Measurements from ENCODE around the gene ITM2B. TPM values are rescaled to one million over a fixed set of nuclear protein-coding genes. Genes with fewer than 3 reads are reported as not detected.

The ITM2B gene
- total and polyA plus RNA-seq, 12 donors = 229 to 1,235 (median 697) TPM

GRCh38 chr13:48281556-48281955 lies 48.5 kb downstream of the ITM2B start:
- no peak overlapping the region for H3K4me3 ChIP-seq
- no peaks in the 10 kb centered on the region for H3K27me3 ChIP-seq
- no peaks in the 10 kb centered on the region for H3K4me1 ChIP-seq (replicated peaks in 1 of 2)
- intact Hi-C loops (cut with DNase I) = no loop called here
- H3K36me3 ChIP-seq (replicated peaks in 1 of 2) = no peaks in the 10 kb centered on the region
- no peak overlapping the region for H3K27ac ChIP-seq
- DNase-seq = no peak
- 64 to 75% (median 69%) methylated on average over 1 of the region's 1 CpG for WGBS, 4 donors
- no peaks in the 10 kb centered on the region for H3K9me3 ChIP-seq (replicated peaks in 1 of 3)
- TF ChIP-seq CTCF (IDR thresholded peaks at IDR 0.05) (no peak), POLR2A (IDR thresholded peaks at IDR 0.05) (no peak)

- Histone ChIP-seq H3K9me3 (replicated peaks in 1 of 3) (no peaks in the 10 kb centered on the region), H3K4me3 (no peak overlapping the region), H3K27ac (no peak overlapping the region), H3K4me1 (replicated peaks in 1 of 2) (no peaks in the 10 kb centered on the region), H3K36me3 (replicated peaks in 1 of 2) (no peaks in the 10 kb centered on the region), H3K27me3 (no peaks in the 10 kb centered on the region)
- intact Hi-C loops (cut with DNase I) = loop anchor here in 1 of 2 donors (10.0 kb wide), 1 partner anchor 47 kb away; no protein-coding TSS in a partner anchor
- 46 to 62% (median 52%) methylated on average over 2 of the region's 2 CpGs for WGBS, 4 donors
- peak in 2 of 7 donors; percentile 26 to 58 for DNase-seq
- no peak for TF ChIP-seq POLR2A (IDR thresholded peaks at IDR 0.05)
- no peak for TF ChIP-seq CTCF (IDR thresholded peaks at IDR 0.05)
Measured at GRCh38 chr13:48291730-48292129, 58.7 kb downstream of the ITM2B start.

- TF ChIP-seq POLR2A (IDR thresholded peaks at IDR 0.05) = no peak
- TF ChIP-seq CTCF (IDR thresholded peaks at IDR 0.05) = no peak
- Histone ChIP-seq H3K9me3 (replicated peaks in 1 of 3) (no peaks in the 10 kb centered on the region), H3K36me3 (replicated peaks in 1 of 2) (no peaks in the 10 kb centered on the region), H3K4me1 (replicated peaks in 1 of 2) (no peaks in the 10 kb centered on the region), H3K27me3 (no peaks in the 10 kb centered on the region), H3K27ac (no peak overlapping the region), H3K4me3 (no peak overlapping the region)
- 67 to 71% (median 70%) methylated on average over 4 of the region's 4 CpGs for WGBS, 4 donors
- DNase-seq = no peak
- intact Hi-C loops (cut with DNase I) = loop anchor here in 1 of 2 donors (10.0 kb wide), 1 partner anchor 48 kb away; no protein-coding TSS in a partner anchor
Measured at GRCh38 chr13:48292650-48293049, 59.6 kb downstream of the ITM2B start.

- intact Hi-C loops (cut with DNase I) = loop anchor here in 1 of 2 donors (10.0 kb wide), 1 partner anchor 50 kb away; no protein-coding TSS in a partner anchor
- DNase-seq = no peak
- Histone ChIP-seq H3K9me3 (replicated peaks in 1 of 3) (no peaks in the 10 kb centered on the region), H3K4me1 (replicated peaks in 1 of 2) (no peaks in the 10 kb centered on the region), H3K27me3 (no peaks in the 10 kb centered on the region), H3K4me3 (no peak overlapping the region), H3K36me3 (replicated peaks in 1 of 2) (no peaks in the 10 kb centered on the region), H3K27ac (no peak overlapping the region)
- no peak for TF ChIP-seq POLR2A (IDR thresholded peaks at IDR 0.05)
- TF ChIP-seq CTCF (IDR thresholded peaks at IDR 0.05) = no peak
- 81 to 93% (median 91%) methylated on average over 2 of the region's 2 CpGs for WGBS, 4 donors
Measured at GRCh38 chr13:48294653-48295052, 61.6 kb downstream of the ITM2B start.

Data from adrenal gland (tissue), 12 donors.